GM21423 (cell line): ENCODE results near the gene PKP2.

Source experiments
- ATAC-seq: cut with Tn5 transposase; IDR thresholded peaks from one replicate; pipeline ENCODE4 v1.9.1; 2021; ENCODE audit warnings: mild to moderate bottlenecking, moderate library complexity; ENCODE audit not compliant: unreplicated experiment

PKP2 gene

GRCh38 chr12:32819424-32819823 is 77.2 kb downstream of the PKP2 start:
- ATAC-seq, result no peak

- no peak for ATAC-seq
Measured at GRCh38 chr12:32811686-32812392, 84.7 kb downstream of the PKP2 start.

- ATAC-seq, result no peak
Measured at GRCh38 chr12:32809846-32810245, 86.7 kb downstream of the PKP2 start.

- no peak for ATAC-seq
Measured at GRCh38 chr12:32809196-32809595, 87.4 kb downstream of the PKP2 start.

GRCh38 chr12:32804301-32804700 is 92.3 kb downstream of the PKP2 start:
- no peak for ATAC-seq

- no peak for ATAC-seq
Measured at GRCh38 chr12:32801269-32801980, 95.2 kb downstream of the PKP2 start.

GRCh38 chr12:32794281-32794680 is 102.3 kb downstream of the PKP2 start:
- no peak for ATAC-seq

- no peak for ATAC-seq
Measured at GRCh38 chr12:32789916-32790315, 106.7 kb downstream of the PKP2 start.

- ATAC-seq, result no peak
Measured at GRCh38 chr12:32789446-32789845, 107.1 kb downstream of the PKP2 start.

GRCh38 chr12:32788405-32788804 is 108.2 kb downstream of the PKP2 start:
- no peak for ATAC-seq

- no peak for ATAC-seq
Measured at GRCh38 chr12:32785557-32785956, 111.0 kb downstream of the PKP2 start.

GRCh38 chr12:32783029-32783428 is 113.5 kb downstream of the PKP2 start:
- ATAC-seq, result no peak

- no peak for ATAC-seq
Measured at GRCh38 chr12:32780071-32780470, 116.5 kb downstream of the PKP2 start.

GRCh38 chr12:32777691-32778175 is 118.8 kb downstream of the PKP2 start:
- ATAC-seq, result no peak

- no peak for ATAC-seq
Measured at GRCh38 chr12:32777159-32777558, 119.4 kb downstream of the PKP2 start.

- no peak for ATAC-seq
Measured at GRCh38 chr12:32776258-32776657, 120.3 kb downstream of the PKP2 start.

GRCh38 chr12:32773691-32774090 is 122.9 kb downstream of the PKP2 start:
- no peak for ATAC-seq

- ATAC-seq, result no peak
Measured at GRCh38 chr12:32770141-32770540, 126.4 kb downstream of the PKP2 start.

GRCh38 chr12:32768518-32768917 is 128.1 kb downstream of the PKP2 start:
- ATAC-seq, result no peak

GRCh38 chr12:32765906-32766305 is 130.7 kb downstream of the PKP2 start:
- ATAC-seq, result no peak

GRCh38 chr12:32761716-32762115 is 134.9 kb downstream of the PKP2 start:
- peak; percentile 74 for ATAC-seq

GRCh38 chr12:32757157-32757556 is 139.4 kb downstream of the PKP2 start:
- no peak for ATAC-seq
